H1 (cell line): ENCODE data around the gene RAB33A. TPM values are rescaled to one million over a fixed set of nuclear protein-coding genes. Genes with fewer than 3 reads are reported as not detected.

Experiments
- HDAC2 ChIP-seq, 2 experiments: fragments of 300-600 bp in 1 of 2; sonication (generic) in 1 of 2; IDR thresholded peaks; 2 replicates each; pipeline ENCODE4 v1.6.1; 2011 to 2012; ENCODE audit warnings: low read depth in 2 of 2, low read length in 2 of 2, mild to moderate bottlenecking in 2 of 2, moderate library complexity in 2 of 2, borderline replicate concordance in 1 of 2, inconsistent platforms in 1 of 2
- MAFK ChIP-seq: IDR thresholded peaks from 2 replicates; pipeline ENCODE4 v1.6.1; 2012; ENCODE audit warnings: low read depth, mild to moderate bottlenecking, improper control_type of control experiment, low read length
- polyA plus RNA-seq, 7 experiments: library from polyadenylated mRNA; depleted of rRNA in 3 of 7; stranded (reverse) in 5 of 7; unstranded in 2 of 7; fragments of >200 nt in 5 of 7; fragments of 200-250 nt in 2 of 7; gene quantifications; 1 replicate in 5 of 7; 2 replicates in 1 of 7; 4 replicates in 1 of 7; pipeline versions ENCODE4 v1.2.1 to v1.2.3, GENCODE V29; 2011 to 2013; ENCODE audit warnings: missing spikeins in 2 of 7, mixed read lengths in 2 of 7
- total RNA-seq: library from RNA; stranded (reverse); fragmentation: NEBNext Ultra II Directional; extraction: Animal tissue kit (Norgen Biotek cat#: 25700); gene quantifications from 2 replicates; pipeline ENCODE4 v1.2.1, GENCODE V29; 2021

RAB33A gene
- total and polyA plus RNA-seq, 2 of the 8 experiments (the other 6 are each of a cell fraction or from before 2014, with no cell fraction given): 2.8 to 4.6 TPM

GRCh38 chrX:130213376-130213775, 41.6 kb downstream of the RAB33A start (continued):
- no peak for TF ChIP-seq MAFK
- no peak for TF ChIP-seq HDAC2 (IDR thresholded peaks at IDR 0.05; ENCODE audit: borderline replicate concordance in 1 of 2, low read depth in 2 of 2, low read length in 2 of 2)
- TF ChIP-seq, all 59 proteins: peak for 0
